Thyroid gland (tissue), 4 donors: Measurements from ENCODE around the gene SOD3. TPM values are rescaled to one million over a fixed set of nuclear protein-coding genes. Genes with fewer than 3 reads are reported as not detected.

ENCODE experiments used
- DNase-seq, 2 donors: peaks; one replicate each; pipeline ENCODE4 v3.0.0-alpha.2; 2019
- H3K27ac ChIP-seq, 3 donors: fragments of 200-600 bp; sonication (generic); 1 replicate in 2 of 3; 2 replicates in 1 of 3; pipeline ENCODE4 v1.5.1; 2016 to 2019; ENCODE audit warnings: mild to moderate bottlenecking in 1 of 3, moderate library complexity in 1 of 3
- H3K27me3 ChIP-seq: fragments of 200-600 bp; sonication (generic); one replicate; pipeline ENCODE4 v1.5.1; 2019
- H3K36me3 ChIP-seq, 2 donors: fragments of 200-600 bp; sonication (generic); one replicate each; pipeline ENCODE4 v1.5.1; 2016 to 2019
- H3K4me1 ChIP-seq, 2 donors: fragments of 200-600 bp; sonication (generic); one replicate each; pipeline ENCODE4 v1.5.1; 2017 to 2019
- H3K4me3 ChIP-seq, 3 donors: fragments of 200-600 bp; sonication (generic); replicated peaks in 1 of 3; 1 replicate in 2 of 3; 2 replicates in 1 of 3; pipeline ENCODE4 v1.5.1; 2016; ENCODE audit warnings: mild to moderate bottlenecking in 1 of 3
- H3K9me3 ChIP-seq: fragments of 200-600 bp; sonication (generic); one replicate; pipeline ENCODE4 v1.5.1; 2017
- POLR2A ChIP-seq, 2 donors: fragments of 450-650 bp; IDR thresholded peaks; one replicate each; pipeline ENCODE4 v1.6.1; 2017; ENCODE audit warnings: antibody characterized with exemption in 2 of 2, mild to moderate bottlenecking in 2 of 2, moderate library complexity in 1 of 2
- WGBS, 2 donors: methylation state at CpG; one replicate each; pipeline ENCODE4 v1.1.5; 2017; 5-methylcytosine and 5-hydroxymethylcytosine counted together
- intact Hi-C: fragments of 100-400 bp; cut with DNase I; formaldehyde crosslinking; loops from one replicate; pipeline ENCODE4 v1.15.1; 2023
- total RNA-seq, 4 donors: library from RNA; depleted of rRNA; stranded (reverse); fragments of >200 nt; gene quantifications; one replicate each; pipeline ENCODE4 v1.2.3, GENCODE V29; 2016
- TF ChIP-seq, protein P1 (sequence below), 6 experiments: fragments of 200-600 bp in 3 of 6; fragments of 450-650 bp in 3 of 6; sonication (generic) in 3 of 6; IDR thresholded peaks; one replicate each; pipeline ENCODE4 v1.5.1; 2016 to 2019; ENCODE audit warnings: antibody characterized with exemption in 6 of 6, mild to moderate bottlenecking in 2 of 6, inconsistent platforms in 1 of 6, moderate library complexity in 1 of 6

SOD3 gene
- total RNA-seq, 4 donors from 2014 or later: 140 to 215 (median 162) TPM

DNA sequence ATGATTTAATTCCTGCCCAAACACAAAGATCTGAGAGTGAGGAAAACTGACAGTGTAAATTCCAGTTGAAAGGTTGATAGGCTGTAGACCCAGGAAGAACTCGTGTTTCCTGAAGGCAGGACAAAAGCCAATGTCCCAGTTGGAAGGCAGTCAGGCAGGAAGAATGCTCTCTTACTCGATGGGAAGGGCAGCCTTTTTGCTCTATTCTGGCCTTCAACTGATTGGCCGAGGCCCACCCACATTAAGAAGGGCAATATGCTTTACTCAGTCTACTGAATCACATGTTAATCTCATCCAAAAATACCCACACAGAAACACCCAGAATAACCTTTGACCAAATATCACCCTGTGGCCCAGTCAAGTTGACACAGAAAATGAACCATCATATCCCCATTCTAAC lies 45.3 kb upstream of the SOD3 start:
- Histone ChIP-seq H3K4me1 (no peaks in the 10 kb centered on the region), H3K27me3 (no peaks in the 10 kb centered on the region), H3K27ac (no peak overlapping the region), H3K36me3 (no peaks in the 10 kb centered on the region), H3K4me3 (no peak overlapping the region), H3K9me3 (no peaks in the 10 kb centered on the region)
- no peak for DNase-seq
- TF ChIP-seq, protein P1, sequence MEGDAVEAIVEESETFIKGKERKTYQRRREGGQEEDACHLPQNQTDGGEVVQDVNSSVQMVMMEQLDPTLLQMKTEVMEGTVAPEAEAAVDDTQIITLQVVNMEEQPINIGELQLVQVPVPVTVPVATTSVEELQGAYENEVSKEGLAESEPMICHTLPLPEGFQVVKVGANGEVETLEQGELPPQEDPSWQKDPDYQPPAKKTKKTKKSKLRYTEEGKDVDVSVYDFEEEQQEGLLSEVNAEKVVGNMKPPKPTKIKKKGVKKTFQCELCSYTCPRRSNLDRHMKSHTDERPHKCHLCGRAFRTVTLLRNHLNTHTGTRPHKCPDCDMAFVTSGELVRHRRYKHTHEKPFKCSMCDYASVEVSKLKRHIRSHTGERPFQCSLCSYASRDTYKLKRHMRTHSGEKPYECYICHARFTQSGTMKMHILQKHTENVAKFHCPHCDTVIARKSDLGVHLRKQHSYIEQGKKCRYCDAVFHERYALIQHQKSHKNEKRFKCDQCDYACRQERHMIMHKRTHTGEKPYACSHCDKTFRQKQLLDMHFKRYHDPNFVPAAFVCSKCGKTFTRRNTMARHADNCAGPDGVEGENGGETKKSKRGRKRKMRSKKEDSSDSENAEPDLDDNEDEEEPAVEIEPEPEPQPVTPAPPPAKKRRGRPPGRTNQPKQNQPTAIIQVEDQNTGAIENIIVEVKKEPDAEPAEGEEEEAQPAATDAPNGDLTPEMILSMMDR (IDR thresholded peaks at IDR 0.05): no peak
- TF ChIP-seq POLR2A (IDR thresholded peaks at IDR 0.05): no peak
- intact Hi-C loops: no loop called here
- 72 to 80% methylated on average over 3 of the region's 3 CpGs for WGBS, 2 donors

DNA sequence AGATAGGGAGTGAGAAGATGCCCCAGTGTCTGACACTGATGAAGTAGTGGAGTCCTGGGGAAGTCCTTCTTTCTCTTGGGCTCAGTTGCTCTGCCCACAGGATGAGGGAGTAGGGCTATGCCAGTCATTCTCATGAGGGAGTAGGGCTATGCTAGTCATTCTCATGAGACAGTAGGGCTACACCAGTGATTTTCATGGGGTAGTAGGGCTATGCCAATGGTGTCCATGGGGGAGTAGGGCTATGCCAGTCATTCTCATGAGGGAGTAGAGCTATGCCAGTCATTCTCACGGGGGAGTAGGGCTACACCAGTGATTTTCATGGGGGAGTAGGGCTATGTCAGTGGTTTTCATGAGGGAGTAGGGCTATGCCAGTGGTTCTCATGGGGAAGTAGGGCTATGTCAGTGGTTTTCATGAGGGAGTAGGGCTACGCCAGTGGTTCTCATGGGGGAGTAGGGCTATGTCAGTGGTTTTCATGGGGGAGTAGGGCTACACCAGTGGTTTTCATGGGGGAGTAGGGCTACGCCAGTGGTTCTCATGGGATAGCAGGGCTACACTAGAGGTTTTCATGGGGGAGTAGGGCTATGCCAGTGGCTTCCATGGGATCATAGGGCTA lies 43.3 kb upstream of the SOD3 start:
- no peaks in the 10 kb centered on the region for H3K9me3 ChIP-seq
- no peaks in the 10 kb centered on the region for H3K4me1 ChIP-seq
- intact Hi-C loops: no loop called here
- H3K36me3 ChIP-seq: no peaks in the 10 kb centered on the region
- H3K27ac ChIP-seq: no peak overlapping the region
- WGBS, 2 donors: 77 to 86% methylated on average over 3 of the region's 3 CpGs
- no peaks in the 10 kb centered on the region for H3K27me3 ChIP-seq
- H3K4me3 ChIP-seq: no peak overlapping the region
- no peak for TF ChIP-seq POLR2A (IDR thresholded peaks at IDR 0.05)
- TF ChIP-seq, protein P1 (IDR thresholded peaks at IDR 0.05): no peak
- DNase-seq: no peak

DNA sequence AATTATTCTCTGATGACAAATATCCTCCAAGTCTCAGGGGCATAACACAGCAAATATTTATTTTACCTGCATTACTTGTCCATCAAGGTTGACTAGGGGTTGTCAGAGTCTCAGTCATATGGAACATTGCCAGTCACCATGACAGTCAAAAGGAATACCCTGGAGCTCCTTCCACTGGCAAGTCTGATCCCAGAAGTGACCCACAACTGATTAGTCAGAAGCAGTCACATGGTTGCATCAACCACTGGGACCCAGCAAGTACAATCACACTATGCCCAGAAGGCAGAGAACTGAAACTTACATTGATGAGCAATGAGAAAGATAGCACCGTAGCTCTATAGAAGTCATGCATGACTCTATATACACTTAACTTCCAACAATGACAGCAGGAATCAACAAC lies 41.9 kb upstream of the SOD3 start:
- H3K27me3 ChIP-seq: no peaks in the 10 kb centered on the region
- H3K9me3 ChIP-seq: no peaks in the 10 kb centered on the region
- no peaks in the 10 kb centered on the region for H3K4me1 ChIP-seq
- no peak overlapping the region for H3K27ac ChIP-seq
- no peaks in the 10 kb centered on the region for H3K36me3 ChIP-seq
- TF ChIP-seq POLR2A (IDR thresholded peaks at IDR 0.05): no peak
- TF ChIP-seq, protein P1 (IDR thresholded peaks at IDR 0.05): no peak
- no peak for DNase-seq
- 65 to 73% methylated on average over 1 of the region's 1 CpG for WGBS, 2 donors
- no peak overlapping the region for H3K4me3 ChIP-seq
- intact Hi-C loops: no loop called here

DNA sequence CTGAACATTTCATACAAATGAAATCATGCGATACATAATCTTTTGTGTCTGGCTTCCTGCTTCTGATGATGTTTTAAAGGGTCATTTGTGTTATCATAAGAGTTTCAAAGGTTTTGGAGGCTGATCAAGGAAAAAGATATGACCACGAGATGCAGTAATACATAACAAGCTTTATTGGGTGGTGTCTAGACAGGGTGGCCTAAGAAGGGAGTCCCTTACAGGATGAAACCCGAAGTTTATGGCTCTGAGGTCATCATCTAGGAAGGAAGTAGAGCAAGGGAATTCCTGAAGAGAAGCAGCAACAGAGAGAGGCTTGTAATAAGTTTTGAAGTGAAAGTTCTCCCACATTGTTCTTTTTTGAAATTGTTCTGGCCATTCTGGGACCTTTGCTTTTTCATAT lies 40.8 kb upstream of the SOD3 start:
- Histone ChIP-seq H3K27me3 (no peaks in the 10 kb centered on the region), H3K9me3 (no peaks in the 10 kb centered on the region), H3K4me3 (no peak overlapping the region), H3K36me3 (no peaks in the 10 kb centered on the region), H3K27ac (no peak overlapping the region), H3K4me1 (no peaks in the 10 kb centered on the region)
- no peak for DNase-seq
- WGBS, 2 donors: 52 to 63% methylated on average over 3 of the region's 3 CpGs
- intact Hi-C loops: no loop called here
- TF ChIP-seq, protein P1 (IDR thresholded peaks at IDR 0.05): no peak
- TF ChIP-seq POLR2A (IDR thresholded peaks at IDR 0.05): no peak

DNA sequence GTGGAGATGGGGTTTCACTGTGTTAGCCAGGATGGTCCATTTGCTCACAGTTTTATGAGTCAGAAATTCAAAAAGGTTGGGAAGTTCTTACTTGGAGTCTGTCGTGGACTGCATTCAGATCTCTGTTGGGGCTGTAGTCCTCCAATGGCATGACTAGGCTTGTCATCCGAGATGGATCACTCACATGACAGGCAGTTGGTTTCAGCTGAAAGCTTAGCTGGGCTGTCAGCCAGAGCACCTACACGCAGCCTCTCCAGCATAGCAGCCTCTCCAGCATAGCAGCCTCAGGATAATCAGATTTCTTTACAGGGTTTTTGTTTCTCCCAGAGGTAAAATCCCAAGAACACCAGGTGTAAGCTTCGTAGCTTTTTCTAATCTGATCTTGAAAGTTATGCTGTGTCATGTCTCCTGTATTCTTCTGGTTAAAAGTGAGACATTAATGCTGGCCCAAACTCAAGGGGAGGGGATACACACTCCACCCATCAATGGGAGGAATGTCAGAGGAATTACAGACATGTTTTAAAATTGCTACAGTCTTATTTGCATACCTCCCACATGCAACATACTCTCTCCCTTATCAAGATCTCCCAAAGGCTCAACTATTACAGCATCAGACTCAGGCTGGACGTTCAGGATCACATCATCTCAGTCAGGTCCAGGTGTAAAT lies 31.6 kb upstream of the SOD3 start:
- intact Hi-C loops: no loop called here
- peak; percentile 64 to 77 for DNase-seq
- H3K27me3 ChIP-seq: no peaks in the 10 kb centered on the region
- H3K36me3 ChIP-seq: no peaks in the 10 kb centered on the region
- H3K4me1 ChIP-seq: no peaks in the 10 kb centered on the region
- no peak overlapping the region for H3K27ac ChIP-seq
- H3K9me3 ChIP-seq: no peaks in the 10 kb centered on the region
- 33 to 42% methylated on average over 5 of the region's 5 CpGs for WGBS, 2 donors
- TF ChIP-seq, protein P1 (IDR thresholded peaks at IDR 0.05): no peak
- no peak for TF ChIP-seq POLR2A (IDR thresholded peaks at IDR 0.05)
- H3K4me3 ChIP-seq: no peak overlapping the region
